ENCODE data around the gene PI4KA.

PI4KA gene

GRCh38 chr22:20786536-20786979, 72.1 kb downstream of the PI4KA start:
- Histone ChIP-seq H3K36me3 (ENCODE audit: control insufficient read depth, insufficient read depth, low read length, severe bottlenecking) (peaks cover 41% of the 10 kb centered on the region), H3K9ac (ENCODE audit: low read length) (no peak overlapping the region), H3K4me1 (ENCODE audit: control insufficient read depth, insufficient read depth, low read length) (peaks cover 26% of the 10 kb centered on the region), H3K4me3 (ENCODE audit: low read length) (no peak overlapping the region), H3K9me3 (ENCODE audit: control insufficient read depth, low read length) (no peaks in the 10 kb centered on the region), H3K27me3 (replicated peaks; ENCODE audit: control insufficient read depth, insufficient read depth, low read length) (no peaks in the 10 kb centered on the region)
- DNase-seq (ENCODE audit: low read depth), result no peak

GRCh38 chr22:20786048-20786447, 72.6 kb downstream of the PI4KA start:
- Histone ChIP-seq H3K4me1 (ENCODE audit: control insufficient read depth, insufficient read depth, low read length) (peaks cover 30% of the 10 kb centered on the region), H3K9me3 (ENCODE audit: control insufficient read depth, low read length) (no peaks in the 10 kb centered on the region), H3K36me3 (ENCODE audit: control insufficient read depth, insufficient read depth, low read length, severe bottlenecking) (peaks cover 37% of the 10 kb centered on the region), H3K9ac (ENCODE audit: low read length) (no peak overlapping the region), H3K4me3 (ENCODE audit: low read length) (no peak overlapping the region), H3K27me3 (replicated peaks; ENCODE audit: control insufficient read depth, insufficient read depth, low read length) (no peaks in the 10 kb centered on the region)
- no peak for DNase-seq (ENCODE audit: low read depth)

GRCh38 chr22:20785415-20785814, 73.2 kb downstream of the PI4KA start:
- no peaks in the 10 kb centered on the region for H3K27me3 ChIP-seq (replicated peaks; ENCODE audit: control insufficient read depth, insufficient read depth, low read length)
- DNase-seq (ENCODE audit: low read depth), result no peak
- no peaks in the 10 kb centered on the region for H3K9me3 ChIP-seq (ENCODE audit: control insufficient read depth, low read length)
- peaks cover 37% of the 10 kb centered on the region for H3K36me3 ChIP-seq (ENCODE audit: control insufficient read depth, insufficient read depth, low read length, severe bottlenecking)
- peaks cover 30% of the 10 kb centered on the region for H3K4me1 ChIP-seq (ENCODE audit: control insufficient read depth, insufficient read depth, low read length)
- H3K9ac ChIP-seq (ENCODE audit: low read length), result no peak overlapping the region
- H3K4me3 ChIP-seq (ENCODE audit: low read length), result no peak overlapping the region

GRCh38 chr22:20783844-20784723, 74.5 kb downstream of the PI4KA start:
- no peaks in the 10 kb centered on the region for H3K27me3 ChIP-seq (replicated peaks; ENCODE audit: control insufficient read depth, insufficient read depth, low read length)
- DNase-seq (ENCODE audit: low read depth), result peak; percentile 77
- H3K4me3 ChIP-seq (ENCODE audit: low read length), result no peak overlapping the region

GRCh38 chr22:20783300-20783673, 75.3 kb downstream of the PI4KA start:
- DNase-seq (ENCODE audit: low read depth), result no peak
- Histone ChIP-seq H3K36me3 (ENCODE audit: control insufficient read depth, insufficient read depth, low read length, severe bottlenecking) (peaks cover 35% of the 10 kb centered on the region), H3K9me3 (ENCODE audit: control insufficient read depth, low read length) (no peaks in the 10 kb centered on the region), H3K4me1 (ENCODE audit: control insufficient read depth, insufficient read depth, low read length) (peaks cover 37% of the 10 kb centered on the region), H3K9ac (ENCODE audit: low read length) (no peak overlapping the region), H3K27me3 (replicated peaks; ENCODE audit: control insufficient read depth, insufficient read depth, low read length) (no peaks in the 10 kb centered on the region), H3K4me3 (ENCODE audit: low read length) (no peak overlapping the region)

More at GRCh38 chr22:20783844-20784723, 74.5 kb downstream of the PI4KA start:
- Histone ChIP-seq H3K4me1 (ENCODE audit: control insufficient read depth, insufficient read depth, low read length) (peaks cover 37% of the 10 kb centered on the region), H3K36me3 (ENCODE audit: control insufficient read depth, insufficient read depth, low read length, severe bottlenecking) (peaks cover 39% of the 10 kb centered on the region), H3K9ac (ENCODE audit: low read length) (no peak overlapping the region), H3K9me3 (ENCODE audit: control insufficient read depth, low read length) (no peaks in the 10 kb centered on the region)

GRCh38 chr22:20782596-20783299, 75.9 kb downstream of the PI4KA start:
- Histone ChIP-seq H3K27me3 (replicated peaks; ENCODE audit: control insufficient read depth, insufficient read depth, low read length) (no peaks in the 10 kb centered on the region), H3K9ac (ENCODE audit: low read length) (no peak overlapping the region), H3K36me3 (ENCODE audit: control insufficient read depth, insufficient read depth, low read length, severe bottlenecking) (peaks cover 30% of the 10 kb centered on the region), H3K4me1 (ENCODE audit: control insufficient read depth, insufficient read depth, low read length) (peaks cover 41% of the 10 kb centered on the region), H3K4me3 (ENCODE audit: low read length) (no peak overlapping the region), H3K9me3 (ENCODE audit: control insufficient read depth, low read length) (no peaks in the 10 kb centered on the region)
- DNase-seq (ENCODE audit: low read depth), result no peak

- Histone ChIP-seq H3K27me3 (replicated peaks; ENCODE audit: control insufficient read depth, insufficient read depth, low read length) (no peaks in the 10 kb centered on the region), H3K36me3 (ENCODE audit: control insufficient read depth, insufficient read depth, low read length, severe bottlenecking) (peaks cover 23% of the 10 kb centered on the region), H3K9ac (ENCODE audit: low read length) (no peak overlapping the region)
These were observed 76.5 kb downstream of the PI4KA start for GRCh38 chr22:20782083-20782482.

GRCh38 chr22:20781272-20781990, 77.2 kb downstream of the PI4KA start:
- peaks cover 17% of the 10 kb centered on the region for H3K36me3 ChIP-seq (ENCODE audit: control insufficient read depth, insufficient read depth, low read length, severe bottlenecking)
- H3K27me3 ChIP-seq (replicated peaks; ENCODE audit: control insufficient read depth, insufficient read depth, low read length), result no peaks in the 10 kb centered on the region
- H3K9ac ChIP-seq (ENCODE audit: low read length), result no peak overlapping the region
- no peak for DNase-seq (ENCODE audit: low read depth)
- H3K4me1 ChIP-seq (ENCODE audit: control insufficient read depth, insufficient read depth, low read length), result peaks cover 45% of the 10 kb centered on the region
- H3K4me3 ChIP-seq (ENCODE audit: low read length), result no peak overlapping the region
- no peaks in the 10 kb centered on the region for H3K9me3 ChIP-seq (ENCODE audit: control insufficient read depth, low read length)

More at GRCh38 chr22:20782083-20782482, 76.5 kb downstream of the PI4KA start:
- Histone ChIP-seq H3K4me1 (ENCODE audit: control insufficient read depth, insufficient read depth, low read length) (peaks cover 45% of the 10 kb centered on the region), H3K4me3 (ENCODE audit: low read length) (no peak overlapping the region), H3K9me3 (ENCODE audit: control insufficient read depth, low read length) (no peaks in the 10 kb centered on the region)
- no peak for DNase-seq (ENCODE audit: low read depth)

GRCh38 chr22:20779818-20780158, 78.8 kb downstream of the PI4KA start:
- Histone ChIP-seq H3K27me3 (replicated peaks; ENCODE audit: control insufficient read depth, insufficient read depth, low read length) (no peaks in the 10 kb centered on the region), H3K4me1 (ENCODE audit: control insufficient read depth, insufficient read depth, low read length) (peaks cover 45% of the 10 kb centered on the region), H3K9ac (ENCODE audit: low read length) (no peak overlapping the region), H3K36me3 (ENCODE audit: control insufficient read depth, insufficient read depth, low read length, severe bottlenecking) (peaks cover 12% of the 10 kb centered on the region), H3K4me3 (ENCODE audit: low read length) (no peak overlapping the region), H3K9me3 (ENCODE audit: control insufficient read depth, low read length) (no peaks in the 10 kb centered on the region)
- no peak for DNase-seq (ENCODE audit: low read depth)

- Histone ChIP-seq H3K27me3 (replicated peaks; ENCODE audit: control insufficient read depth, insufficient read depth, low read length) (no peaks in the 10 kb centered on the region), H3K9me3 (ENCODE audit: control insufficient read depth, low read length) (no peaks in the 10 kb centered on the region), H3K4me3 (ENCODE audit: low read length) (no peak overlapping the region), H3K36me3 (ENCODE audit: control insufficient read depth, insufficient read depth, low read length, severe bottlenecking) (peaks cover 12% of the 10 kb centered on the region), H3K9ac (ENCODE audit: low read length) (no peak overlapping the region), H3K4me1 (ENCODE audit: control insufficient read depth, insufficient read depth, low read length) (peaks cover 45% of the 10 kb centered on the region)
- no peak for DNase-seq (ENCODE audit: low read depth)
These were observed 79.4 kb downstream of the PI4KA start for GRCh38 chr22:20779014-20779817.
